Mucosa of stomach (tissue), 1 donor: Measurements from ENCODE around the gene ZNF600.
"Not testable (repeated sequence)": the region's sequence is repeated elsewhere in the genome, so short reads cannot be mapped to it uniquely, and the experiment has no call there.

ENCODE experiments used
- H3K27me3 ChIP-seq: one replicate; pipeline ENCODE4 v1.7.0; 2013; ENCODE audit warnings: mild to moderate bottlenecking, low read length; ENCODE audit not compliant: control insufficient read depth, insufficient read depth
- H3K36me3 ChIP-seq: one replicate; pipeline ENCODE4 v1.7.0; 2013; ENCODE audit warnings: low read length; ENCODE audit not compliant: control insufficient read depth, insufficient read depth
- H3K4me1 ChIP-seq: one replicate; pipeline ENCODE4 v1.7.0; 2013; ENCODE audit warnings: mild to moderate bottlenecking, low read length; ENCODE audit not compliant: control insufficient read depth, insufficient read depth
- H3K4me3 ChIP-seq: one replicate; pipeline ENCODE4 v1.7.0; 2013; ENCODE audit warnings: low read length
- H3K9ac ChIP-seq: one replicate; pipeline ENCODE4 v1.7.0; 2013; ENCODE audit warnings: mild to moderate bottlenecking, low read length, moderate library complexity
- H3K9me3 ChIP-seq: one replicate; pipeline ENCODE4 v1.7.0; 2013; ENCODE audit warnings: mild to moderate bottlenecking, low read length, moderate library complexity; ENCODE audit not compliant: control insufficient read depth
- donor health status: Pancreatic carcinoma.

The ZNF600 gene

GRCh38 chr19:52735734-52736133 lies 50.9 kb downstream of the ZNF600 start:
- Histone ChIP-seq H3K4me3 (no peak overlapping the region), H3K9me3 (no peaks in the 10 kb centered on the region), H3K4me1 (no peaks in the 10 kb centered on the region), H3K36me3 (no peaks in the 10 kb centered on the region), H3K27me3 (no peaks in the 10 kb centered on the region), H3K9ac (peak overlapping the region; percentile 94)

GRCh38 chr19:52734893-52735661 lies 51.5 kb downstream of the ZNF600 start, which contains the start of gene ZNF611:
Gene ZNF611, minus strand, starts transcription at chr19:52735044. Its CDS starts 19,150 bp downstream, at chr19:52715894.
- Histone ChIP-seq H3K4me3 (peak within 1 kb of the TSS; percentile 85), H3K36me3 (no peaks in the 10 kb centered on the region), H3K9me3 (no peaks in the 10 kb centered on the region), H3K9ac (peak within 1 kb of the TSS; percentile 94), H3K27me3 (no peaks in the 10 kb centered on the region), H3K4me1 (no peaks in the 10 kb centered on the region)

GRCh38 chr19:52734331-52734892 lies 52.2 kb downstream of the ZNF600 start:
- no peaks in the 10 kb centered on the region for H3K4me1 ChIP-seq
- peak overlapping the region; percentile 85 for H3K4me3 ChIP-seq

GRCh38 chr19:52726051-52726450 lies 60.5 kb downstream of the ZNF600 start:
- H3K36me3 ChIP-seq, H3K9me3 ChIP-seq, H3K4me1 ChIP-seq, H3K27me3 ChIP-seq, H3K9ac ChIP-seq, H3K4me3 ChIP-seq: not testable (repeated sequence)

More at GRCh38 chr19:52734331-52734892, 52.2 kb downstream of the ZNF600 start:
- Histone ChIP-seq H3K9ac (peak overlapping the region; percentile 94), H3K9me3 (no peaks in the 10 kb centered on the region), H3K27me3 (no peaks in the 10 kb centered on the region), H3K36me3 (no peaks in the 10 kb centered on the region)

GRCh38 chr19:52725528-52725961 lies 61.0 kb downstream of the ZNF600 start:
- Histone ChIP-seq H3K27me3 (no peaks in the 10 kb centered on the region), H3K9me3 (no peaks in the 10 kb centered on the region), H3K4me1 (no peaks in the 10 kb centered on the region), H3K36me3 (no peaks in the 10 kb centered on the region), H3K4me3 (no peak overlapping the region), H3K9ac (no peak overlapping the region)

- Histone ChIP-seq H3K4me1 (no peaks in the 10 kb centered on the region), H3K9me3 (no peaks in the 10 kb centered on the region), H3K27me3 (no peaks in the 10 kb centered on the region), H3K9ac (no peak overlapping the region), H3K36me3 (no peaks in the 10 kb centered on the region), H3K4me3 (no peak overlapping the region)
Observed at GRCh38 chr19:52724701-52725514, 61.7 kb downstream of the ZNF600 start.

GRCh38 chr19:52723907-52724598 lies 62.5 kb downstream of the ZNF600 start:
- H3K9me3 ChIP-seq, H3K27me3 ChIP-seq, H3K36me3 ChIP-seq, H3K4me1 ChIP-seq, H3K4me3 ChIP-seq, H3K9ac ChIP-seq: not testable (repeated sequence)

- H3K9ac ChIP-seq = no peak overlapping the region
Observed at GRCh38 chr19:52722062-52723003, 64.3 kb downstream of the ZNF600 start.

GRCh38 chr19:52720541-52720940 lies 66.0 kb downstream of the ZNF600 start:
- H3K9me3 ChIP-seq, H3K4me1 ChIP-seq, H3K27me3 ChIP-seq, H3K36me3 ChIP-seq, H3K4me3 ChIP-seq, H3K9ac ChIP-seq: not testable (repeated sequence)

More at GRCh38 chr19:52722062-52723003, 64.3 kb downstream of the ZNF600 start:
- Histone ChIP-seq H3K27me3 (no peaks in the 10 kb centered on the region), H3K4me1 (no peaks in the 10 kb centered on the region), H3K36me3 (no peaks in the 10 kb centered on the region), H3K9me3 (no peaks in the 10 kb centered on the region), H3K4me3 (no peak overlapping the region)

- Histone ChIP-seq H3K36me3 (no peaks in the 10 kb centered on the region), H3K9me3 (no peaks in the 10 kb centered on the region)
Observed at GRCh38 chr19:52716522-52716921, 70.1 kb downstream of the ZNF600 start.

GRCh38 chr19:52715902-52716301 lies 70.7 kb downstream of the ZNF600 start:
- not testable (repeated sequence) for H3K36me3 ChIP-seq, H3K27me3 ChIP-seq, H3K9me3 ChIP-seq, H3K9ac ChIP-seq, H3K4me1 ChIP-seq, H3K4me3 ChIP-seq

More at GRCh38 chr19:52716522-52716921, 70.1 kb downstream of the ZNF600 start:
- H3K4me1 ChIP-seq = no peaks in the 10 kb centered on the region
- no peak overlapping the region for H3K9ac ChIP-seq
- no peak overlapping the region for H3K4me3 ChIP-seq
- H3K27me3 ChIP-seq = no peaks in the 10 kb centered on the region
